PFSK-1 (cell line): ENCODE measurements around the gene SLCO2B1.

Source experiments
- FOXP2 ChIP-seq: optimal IDR thresholded peaks from 2 replicates; pipeline ENCODE3; 2011; ENCODE audit warnings: borderline replicate concordance, control low read depth, inconsistent platforms; ENCODE audit not compliant: insufficient read depth; ENCODE audit errors: extremely low read length, extremely low read depth
- POLR2AphosphoS5 ChIP-seq: IDR thresholded peaks from 2 replicates; pipeline ENCODE4 v1.6.1; 2012; ENCODE audit warnings: low read depth, mild to moderate bottlenecking, control low read depth, low read length, moderate library complexity
- REST ChIP-seq, 2 experiments: IDR thresholded peaks; 2 replicates each; pipeline versions ENCODE4 v1.6.1 to v1.8.0; 2011 to 2012; ENCODE audit warnings: low read depth in 2 of 2, low read length in 2 of 2, control low read depth in 1 of 2, inconsistent platforms in 1 of 2, mild to moderate bottlenecking in 1 of 2, moderate library complexity in 1 of 2; ENCODE audit not compliant: insufficient read depth in 1 of 2
- SIN3A ChIP-seq: IDR thresholded peaks from 2 replicates; pipeline ENCODE4 v1.6.1; 2012; ENCODE audit warnings: mild to moderate bottlenecking, low read length, moderate library complexity, borderline replicate concordance; ENCODE audit not compliant: insufficient read depth
- TAF1 ChIP-seq: IDR thresholded peaks from 2 replicates; pipeline ENCODE4 v1.6.1; 2012; ENCODE audit warnings: low read length, control low read depth, borderline replicate concordance; ENCODE audit not compliant: insufficient read depth

GRCh38 chr11:75165721-75166120, 14.8 kb downstream of the SLCO2B1 start:
- no peak for TF ChIP-seq TAF1
- no peak for TF ChIP-seq REST (IDR thresholded peaks at IDR 0.05; ENCODE audit: insufficient read depth in 1 of 2, low read depth in 2 of 2, low read length in 2 of 2)
- no peak for TF ChIP-seq SIN3A
- TF ChIP-seq POLR2AphosphoS5 = no peak
- TF ChIP-seq FOXP2 = no peak
